Fibroblast of pulmonary artery (primary cell): Measurements from ENCODE around the gene PMPCB.
"Not testable (repeated sequence)": the region's sequence is repeated elsewhere in the genome, so short reads cannot be mapped to it uniquely, and the experiment has no call there.

ENCODE experiments used
- DNase-seq: peaks from one replicate; pipeline ENCODE4 v3.0.0-alpha.2; 2010; ENCODE audit warnings: low read depth
- H3K4me3 ChIP-seq: replicated peaks from 2 replicates; pipeline ENCODE4 v1.5.1; 2011; ENCODE audit warnings: low read depth, mild to moderate bottlenecking, control low read depth, low read length, moderate library complexity
- TF ChIP-seq, protein P1 (sequence below): IDR thresholded peaks from 2 replicates; pipeline ENCODE4 v1.5.1; 2011; ENCODE audit warnings: mild to moderate bottlenecking, control low read depth, low read length, inconsistent platforms; ENCODE audit errors: missing control alignments

PMPCB gene, protein sequence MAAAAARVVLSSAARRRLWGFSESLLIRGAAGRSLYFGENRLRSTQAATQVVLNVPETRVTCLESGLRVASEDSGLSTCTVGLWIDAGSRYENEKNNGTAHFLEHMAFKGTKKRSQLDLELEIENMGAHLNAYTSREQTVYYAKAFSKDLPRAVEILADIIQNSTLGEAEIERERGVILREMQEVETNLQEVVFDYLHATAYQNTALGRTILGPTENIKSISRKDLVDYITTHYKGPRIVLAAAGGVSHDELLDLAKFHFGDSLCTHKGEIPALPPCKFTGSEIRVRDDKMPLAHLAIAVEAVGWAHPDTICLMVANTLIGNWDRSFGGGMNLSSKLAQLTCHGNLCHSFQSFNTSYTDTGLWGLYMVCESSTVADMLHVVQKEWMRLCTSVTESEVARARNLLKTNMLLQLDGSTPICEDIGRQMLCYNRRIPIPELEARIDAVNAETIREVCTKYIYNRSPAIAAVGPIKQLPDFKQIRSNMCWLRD

DNA sequence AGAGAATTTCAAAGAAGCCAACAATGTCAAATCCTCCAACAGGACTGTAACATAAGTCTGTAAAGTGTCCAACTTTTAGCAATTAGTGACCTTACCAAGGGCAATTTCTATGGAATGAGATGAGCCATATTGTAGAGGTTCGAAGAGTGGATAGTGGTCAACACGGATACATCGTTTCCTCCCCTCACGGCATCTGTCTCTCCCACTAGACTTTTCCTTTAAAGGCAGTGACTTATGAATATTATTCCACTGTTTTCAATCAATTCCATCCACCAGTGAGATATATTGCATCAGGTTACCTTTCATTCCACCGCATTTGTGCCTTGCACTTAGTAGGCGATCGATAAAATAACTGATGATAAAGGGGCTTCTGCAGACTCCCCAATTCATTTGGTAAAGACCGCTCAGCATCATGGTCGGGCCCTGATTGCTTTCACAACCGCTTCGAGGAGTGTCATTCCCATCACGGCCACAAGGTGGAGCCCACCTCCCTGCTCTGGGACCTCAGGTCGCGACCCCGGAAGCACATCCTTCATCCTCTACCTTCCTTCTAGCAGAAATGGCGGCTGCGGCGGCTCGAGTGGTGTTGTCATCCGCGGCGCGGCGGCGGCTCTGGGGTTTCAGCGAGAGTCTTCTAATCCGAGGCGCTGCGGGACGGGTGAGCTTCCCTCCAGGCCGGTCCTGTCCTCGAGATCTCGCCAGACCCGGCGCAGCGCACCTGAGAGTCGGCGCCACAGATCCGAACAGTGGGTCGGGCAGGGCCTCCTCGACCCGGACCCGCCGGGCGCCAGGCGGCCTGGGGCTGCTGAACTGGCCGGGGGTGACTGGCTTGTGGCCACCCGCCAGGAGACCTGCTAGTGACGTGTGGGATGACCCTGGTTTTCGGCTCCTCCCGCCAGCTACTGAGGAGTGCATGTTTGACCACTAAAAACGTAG lies at the start of gene PMPCB:
Gene PMPCB, plus strand, starts transcription at position 535 of the 936 bp plus-strand sequence. Its CDS starts 25 bp downstream, at position 560.
- TF ChIP-seq, protein P1, sequence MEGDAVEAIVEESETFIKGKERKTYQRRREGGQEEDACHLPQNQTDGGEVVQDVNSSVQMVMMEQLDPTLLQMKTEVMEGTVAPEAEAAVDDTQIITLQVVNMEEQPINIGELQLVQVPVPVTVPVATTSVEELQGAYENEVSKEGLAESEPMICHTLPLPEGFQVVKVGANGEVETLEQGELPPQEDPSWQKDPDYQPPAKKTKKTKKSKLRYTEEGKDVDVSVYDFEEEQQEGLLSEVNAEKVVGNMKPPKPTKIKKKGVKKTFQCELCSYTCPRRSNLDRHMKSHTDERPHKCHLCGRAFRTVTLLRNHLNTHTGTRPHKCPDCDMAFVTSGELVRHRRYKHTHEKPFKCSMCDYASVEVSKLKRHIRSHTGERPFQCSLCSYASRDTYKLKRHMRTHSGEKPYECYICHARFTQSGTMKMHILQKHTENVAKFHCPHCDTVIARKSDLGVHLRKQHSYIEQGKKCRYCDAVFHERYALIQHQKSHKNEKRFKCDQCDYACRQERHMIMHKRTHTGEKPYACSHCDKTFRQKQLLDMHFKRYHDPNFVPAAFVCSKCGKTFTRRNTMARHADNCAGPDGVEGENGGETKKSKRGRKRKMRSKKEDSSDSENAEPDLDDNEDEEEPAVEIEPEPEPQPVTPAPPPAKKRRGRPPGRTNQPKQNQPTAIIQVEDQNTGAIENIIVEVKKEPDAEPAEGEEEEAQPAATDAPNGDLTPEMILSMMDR = peak; percentile 91
- peak; percentile 93 for DNase-seq
- H3K4me3 ChIP-seq = peak within 1 kb of the TSS; percentile 86

DNA sequence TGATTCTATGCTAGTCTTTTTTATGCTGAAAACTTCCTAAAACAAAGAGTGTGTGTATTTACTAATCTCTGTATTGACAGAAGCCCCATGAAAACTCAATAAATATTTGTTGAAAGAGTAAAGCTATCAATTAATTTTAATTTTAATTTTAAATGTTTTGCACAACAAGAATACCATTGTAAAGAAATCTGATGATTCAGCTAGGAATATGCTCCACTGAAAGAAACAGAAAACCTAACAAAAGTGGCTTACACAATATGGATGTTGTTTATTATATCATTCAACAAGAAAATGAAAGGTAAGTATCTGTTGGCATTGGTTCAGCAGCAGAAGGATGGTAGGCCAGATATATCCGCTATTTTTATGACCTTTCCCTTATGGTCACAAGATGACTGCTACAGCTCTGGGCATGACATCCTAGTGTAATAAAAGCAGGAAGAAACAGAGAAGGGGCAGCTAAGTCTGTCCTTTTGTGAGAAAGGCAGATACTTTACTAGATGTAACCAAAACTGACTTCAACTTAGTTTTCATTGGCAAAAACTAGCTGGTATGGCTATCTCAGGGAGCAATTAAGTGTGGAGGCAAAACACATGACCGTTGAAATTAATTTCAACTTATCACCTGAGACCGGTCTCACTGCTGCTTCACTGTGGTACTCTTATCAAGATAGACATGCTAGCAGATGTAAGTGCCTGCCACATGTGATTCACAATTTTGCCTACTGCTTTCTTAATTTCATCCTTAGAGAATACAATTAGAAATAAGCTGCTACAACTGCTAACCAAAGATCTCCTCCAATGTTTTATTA lies 43.3 kb upstream of the PMPCB start:
- H3K4me3 ChIP-seq, DNase-seq: not testable (repeated sequence)

DNA sequence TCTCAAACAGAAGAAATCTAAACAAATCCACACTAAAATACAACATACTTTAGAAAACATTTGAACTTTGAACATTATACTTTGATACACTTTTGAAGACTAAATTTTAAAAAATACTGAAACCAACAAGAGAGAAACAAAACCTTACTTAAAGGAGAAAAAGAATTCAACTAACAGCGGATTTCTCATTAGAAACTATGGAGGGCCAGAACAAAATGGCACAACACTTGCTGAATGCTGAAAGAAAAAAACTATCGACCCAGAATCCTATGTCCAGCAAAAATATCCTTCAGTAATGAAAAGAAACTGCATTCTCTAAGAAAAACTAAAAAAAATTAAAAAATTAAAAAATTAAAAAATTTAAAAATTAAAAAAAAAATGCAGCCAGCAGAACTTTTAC lies 33.2 kb upstream of the PMPCB start:
- not testable (repeated sequence) for DNase-seq

DNA sequence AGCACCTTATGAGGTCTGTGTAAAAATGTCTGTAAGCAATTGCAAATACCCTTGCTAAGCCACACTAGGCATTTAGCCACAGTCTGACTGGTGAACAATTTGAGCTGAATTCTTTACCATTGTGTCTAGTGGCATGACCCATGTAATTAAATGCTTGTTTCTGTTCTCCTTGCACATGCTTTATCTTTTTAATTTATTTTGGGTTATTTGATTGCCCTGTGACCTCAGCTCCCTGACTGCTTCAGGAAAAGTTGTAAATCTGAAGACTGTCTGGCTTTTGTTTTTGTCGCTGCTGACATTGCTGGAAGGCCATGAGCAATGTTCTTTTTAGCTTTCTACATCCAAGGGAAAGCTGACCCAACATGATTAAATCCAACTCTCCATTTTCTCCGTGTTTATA lies 31.0 kb upstream of the PMPCB start:
- not testable (repeated sequence) for DNase-seq

More for the DNA sequence above, 33.2 kb upstream of the PMPCB start:
- H3K4me3 ChIP-seq = not testable (repeated sequence)

DNA sequence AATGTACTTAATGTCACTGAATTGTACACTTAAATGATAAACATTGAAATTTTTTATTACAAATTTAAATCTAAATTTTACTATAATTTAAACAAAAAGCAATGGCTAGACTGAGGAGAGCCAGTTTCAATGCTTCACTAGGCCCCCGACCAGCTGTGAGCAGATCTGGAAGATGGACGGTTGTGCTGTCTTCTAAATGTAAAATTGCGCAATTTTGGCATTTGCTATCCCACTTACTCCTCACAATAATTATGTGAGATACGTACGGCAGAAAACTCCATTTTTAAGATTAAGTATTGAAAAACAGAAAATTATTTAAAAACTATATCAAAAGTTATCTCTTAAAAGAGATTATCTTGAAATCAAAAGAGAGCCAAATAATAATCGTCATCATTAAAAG lies 23.9 kb upstream of the PMPCB start:
- not testable (repeated sequence) for DNase-seq, H3K4me3 ChIP-seq

More for the DNA sequence above, 31.0 kb upstream of the PMPCB start:
- H3K4me3 ChIP-seq = not testable (repeated sequence)

DNA sequence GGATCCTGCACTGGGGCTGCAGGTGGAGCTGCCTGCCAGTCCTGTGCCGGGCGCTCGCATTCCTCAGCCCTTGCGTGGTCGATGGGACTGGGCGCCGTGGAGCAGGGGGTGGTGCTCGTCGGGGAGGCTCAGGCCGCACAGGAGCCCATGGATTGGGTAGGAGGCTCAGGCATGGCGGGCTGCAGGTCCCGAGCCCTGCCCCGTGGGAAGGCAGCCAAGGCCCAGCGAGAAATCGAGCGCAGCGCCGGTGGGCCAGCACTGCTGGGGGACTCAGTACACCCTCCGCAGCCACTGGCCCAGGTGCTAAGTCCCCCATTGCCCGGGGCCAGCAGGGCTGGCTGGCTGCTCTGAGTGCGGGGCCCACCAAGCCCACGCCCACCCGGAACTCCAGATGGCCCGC lies 22.4 kb upstream of the PMPCB start:
- H3K4me3 ChIP-seq, DNase-seq: not testable (repeated sequence)

DNA sequence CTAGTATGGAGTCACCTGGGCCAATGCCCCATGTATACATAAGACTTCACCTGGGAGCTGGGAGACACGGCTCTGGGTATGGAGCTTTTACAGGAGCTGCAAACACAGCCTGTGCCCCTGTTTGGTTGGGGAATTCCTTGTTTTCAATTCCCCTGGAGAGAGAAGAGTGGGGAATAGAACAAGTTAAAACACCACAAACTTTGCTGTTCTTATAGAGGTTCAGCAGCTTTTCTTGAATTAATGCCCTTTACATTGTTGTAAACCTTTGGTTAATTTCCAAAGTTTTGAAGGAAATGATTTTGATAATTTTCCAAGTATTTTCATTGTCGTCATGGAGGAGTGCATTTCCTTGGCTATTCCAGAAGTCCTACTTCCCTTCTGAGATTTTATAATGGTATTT lies 19.0 kb upstream of the PMPCB start:
- not testable (repeated sequence) for DNase-seq, H3K4me3 ChIP-seq

DNA sequence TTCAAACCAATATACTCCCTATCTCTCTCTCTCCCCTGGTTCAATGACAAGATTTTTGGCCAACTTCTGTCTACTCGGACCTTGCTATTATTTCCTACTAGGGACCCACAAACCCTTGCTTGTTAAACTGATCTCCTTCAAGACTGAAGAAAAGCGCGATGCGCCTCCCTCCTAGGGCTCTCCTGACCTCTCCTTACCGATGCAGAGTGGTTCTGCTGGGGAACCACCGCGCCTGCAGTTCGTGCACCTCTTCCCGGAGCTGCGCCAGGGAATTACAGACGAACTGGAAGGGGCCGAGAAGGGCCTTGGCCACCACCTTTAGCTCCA lies 17.6 kb upstream of the PMPCB start:
- peak overlapping the region; percentile 59 for H3K4me3 ChIP-seq
- not testable (repeated sequence) for DNase-seq

DNA sequence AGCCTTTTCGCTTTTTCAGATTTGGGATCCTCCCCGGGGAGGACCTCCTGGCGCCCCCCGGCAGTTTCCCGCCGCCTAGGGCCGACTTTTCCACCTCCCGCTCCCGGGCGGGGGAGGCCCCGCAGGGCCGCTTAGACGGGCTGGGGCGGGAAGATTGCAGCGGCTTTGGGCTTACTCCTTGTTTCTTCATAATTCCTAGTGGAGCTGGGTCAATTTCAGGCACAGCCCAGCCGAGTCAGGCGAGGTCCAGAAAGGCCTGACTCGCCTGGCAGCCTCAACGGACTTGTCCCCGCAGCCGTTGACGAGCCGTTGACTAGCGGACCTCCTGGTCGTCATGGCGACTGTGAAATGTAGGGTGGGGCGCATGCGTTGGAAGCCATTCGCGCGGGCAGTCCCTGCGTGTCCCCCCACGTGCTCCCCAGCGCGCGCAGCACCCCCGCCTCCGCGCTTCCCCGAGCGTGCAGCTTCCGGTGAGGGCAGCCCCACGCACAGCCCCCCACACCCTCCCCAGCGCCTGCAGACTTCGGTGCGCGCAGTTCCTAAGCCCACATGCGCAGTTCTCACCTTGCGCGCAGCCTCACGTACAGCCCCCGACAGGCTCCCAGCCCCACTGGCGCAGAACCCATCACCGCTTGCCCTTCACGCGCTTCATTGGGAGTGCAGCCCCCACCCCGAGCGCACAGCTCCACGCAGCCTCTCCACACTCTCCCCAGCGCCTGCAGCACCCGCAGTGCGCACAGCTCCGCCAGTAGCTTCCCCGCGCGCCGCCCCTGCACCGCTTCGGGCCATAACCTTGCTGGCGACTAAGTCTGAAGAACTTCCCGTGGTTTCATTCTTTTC lies 17.1 kb upstream of the PMPCB start:
- H3K4me3 ChIP-seq = peak overlapping the region; percentile 59
- DNase-seq = peak; percentile 61

DNA sequence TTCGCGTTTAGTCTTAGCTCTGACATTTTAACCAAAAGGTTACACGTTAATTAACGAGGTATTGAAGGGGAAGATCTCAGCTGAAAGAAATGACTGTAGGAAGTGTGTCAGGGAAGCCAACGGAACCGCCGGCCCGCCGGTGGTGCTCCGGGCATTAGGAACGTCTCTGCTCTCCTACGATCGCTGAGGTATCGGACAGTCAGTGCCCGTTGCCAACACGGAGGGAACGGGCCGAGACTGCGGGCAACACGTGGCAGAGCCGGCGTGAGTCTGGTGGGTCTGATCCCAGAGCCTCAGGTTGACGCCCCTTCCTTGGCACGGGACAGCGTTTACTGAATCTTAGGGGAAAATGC lies 16.5 kb upstream of the PMPCB start:
- H3K4me3 ChIP-seq = peak overlapping the region; percentile 59
- not testable (repeated sequence) for DNase-seq

DNA sequence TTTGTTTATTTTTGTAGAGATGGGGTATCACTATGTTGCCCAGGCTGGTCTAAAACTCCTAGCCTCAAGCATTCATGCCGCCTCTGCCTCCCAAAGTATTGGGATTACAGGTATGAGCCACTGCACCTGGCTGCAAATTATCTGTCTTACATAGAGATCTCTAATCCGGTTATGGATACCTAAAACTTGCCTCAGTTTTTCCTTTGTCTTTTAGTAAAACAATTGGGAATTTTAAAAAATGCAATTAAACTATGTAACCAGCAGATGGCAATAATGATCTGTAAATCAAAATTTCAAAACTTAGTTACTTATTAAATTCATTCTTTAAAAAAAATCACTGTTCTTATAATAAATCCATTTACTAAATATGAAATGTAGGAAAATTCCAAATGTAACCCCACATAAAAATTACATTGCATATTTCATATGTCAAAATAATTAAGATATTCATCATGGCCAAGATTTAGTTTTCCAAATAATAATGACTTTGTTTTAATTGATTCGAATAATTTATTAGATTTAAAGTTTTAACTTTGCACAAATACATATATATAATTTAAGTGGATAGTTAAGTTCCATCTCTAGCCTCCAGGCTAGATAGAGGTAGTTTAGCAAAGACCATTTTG lies 14.3 kb upstream of the PMPCB start:
- not testable (repeated sequence) for H3K4me3 ChIP-seq, DNase-seq
